ENCODE data around the gene PKNOX1.
"Not testable (repeated sequence)": the region's sequence is repeated elsewhere in the genome, so short reads cannot be mapped to it uniquely, and the experiment has no call there.

Gene PKNOX1

DNA sequence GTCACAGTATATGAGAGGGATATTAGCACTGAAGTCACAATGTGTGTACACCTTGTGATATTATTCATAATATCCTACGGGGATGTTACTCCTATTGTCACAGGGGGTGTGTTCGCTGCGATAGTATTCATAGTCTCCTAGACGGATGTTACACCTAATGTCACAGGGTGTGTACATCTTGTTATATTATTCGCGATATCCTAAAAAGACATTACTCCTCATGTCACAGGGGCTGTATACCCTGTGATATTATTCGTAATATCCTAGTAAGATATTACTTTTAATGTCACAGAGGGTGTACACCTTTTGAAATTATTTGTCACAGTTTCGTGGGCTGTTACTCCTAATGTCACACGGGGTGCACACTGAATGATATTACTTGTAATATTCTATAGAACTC is 23.2 kb upstream of the PKNOX1 start:
- not testable (repeated sequence) for DNase-seq (ENCODE audit: low spot score)

GRCh38 chr21:42956824-42957630 is 17.3 kb upstream of the PKNOX1 start:
- DNase-seq (ENCODE audit: low spot score), result no peak

DNA sequence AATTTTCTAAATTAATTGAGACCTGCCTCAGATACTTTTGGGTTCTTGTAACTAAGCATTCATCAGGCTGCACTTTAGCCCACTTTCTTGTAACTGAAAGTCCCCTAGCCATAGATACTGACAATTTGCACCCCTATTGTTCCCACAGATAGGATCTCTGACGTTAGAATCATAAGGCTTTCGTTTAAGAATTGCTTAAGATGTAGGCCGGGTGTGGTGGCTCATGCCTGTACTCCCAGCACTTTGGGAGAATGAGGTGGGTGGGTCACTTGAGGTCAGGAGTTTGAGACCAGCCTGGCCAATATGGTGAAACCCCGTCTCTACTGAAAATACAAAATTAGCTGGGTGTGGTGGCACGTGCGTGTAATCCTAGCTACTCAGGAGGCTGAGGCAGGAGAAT is 16.2 kb upstream of the PKNOX1 start:
- DNase-seq (ENCODE audit: low spot score), result not testable (repeated sequence)

DNA sequence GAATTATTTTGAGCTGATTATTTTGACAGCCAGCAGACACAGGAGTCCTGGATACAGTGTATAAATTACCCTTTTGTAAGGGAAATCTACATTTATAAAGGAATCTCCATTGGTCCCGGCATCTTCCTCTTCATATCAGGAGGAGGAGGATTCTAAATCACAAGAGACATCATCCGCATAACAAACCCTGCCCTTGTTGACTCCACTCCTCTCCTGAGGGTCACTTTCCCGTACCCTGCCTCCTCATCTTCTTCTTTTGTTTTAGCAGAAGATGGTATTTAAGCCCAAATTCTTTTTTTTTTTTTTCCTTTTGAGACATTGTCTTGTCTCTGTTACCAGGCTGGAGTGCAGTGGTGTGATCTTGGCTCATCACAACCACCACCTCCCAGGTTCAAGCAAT is 14.6 kb upstream of the PKNOX1 start:
- DNase-seq (ENCODE audit: low spot score), result no peak

GRCh38 chr21:42962380-42963007 is 11.9 kb upstream of the PKNOX1 start:
- DNase-seq (ENCODE audit: low spot score), result no peak

DNA sequence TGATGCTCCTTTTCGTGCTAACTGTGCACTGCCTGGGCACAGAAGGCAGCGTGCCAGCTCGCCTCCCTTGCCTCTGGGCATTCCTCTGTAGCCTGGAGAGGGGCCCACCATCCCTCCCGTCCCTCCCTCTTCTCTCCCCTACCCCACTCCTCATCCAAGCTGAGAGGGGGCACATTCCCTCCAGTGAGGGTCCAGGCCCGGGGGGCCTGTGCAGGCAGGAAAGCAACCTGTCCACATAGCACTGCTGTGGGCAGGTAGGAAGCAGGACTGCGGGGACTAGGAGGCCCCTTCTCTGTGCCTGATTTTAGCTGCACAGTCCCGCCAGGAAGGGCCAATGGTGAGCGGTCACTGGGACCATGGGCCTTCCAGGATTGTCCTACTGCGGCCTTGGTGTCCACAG is 10.3 kb upstream of the PKNOX1 start:
- no peak for DNase-seq (ENCODE audit: low spot score)

DNA sequence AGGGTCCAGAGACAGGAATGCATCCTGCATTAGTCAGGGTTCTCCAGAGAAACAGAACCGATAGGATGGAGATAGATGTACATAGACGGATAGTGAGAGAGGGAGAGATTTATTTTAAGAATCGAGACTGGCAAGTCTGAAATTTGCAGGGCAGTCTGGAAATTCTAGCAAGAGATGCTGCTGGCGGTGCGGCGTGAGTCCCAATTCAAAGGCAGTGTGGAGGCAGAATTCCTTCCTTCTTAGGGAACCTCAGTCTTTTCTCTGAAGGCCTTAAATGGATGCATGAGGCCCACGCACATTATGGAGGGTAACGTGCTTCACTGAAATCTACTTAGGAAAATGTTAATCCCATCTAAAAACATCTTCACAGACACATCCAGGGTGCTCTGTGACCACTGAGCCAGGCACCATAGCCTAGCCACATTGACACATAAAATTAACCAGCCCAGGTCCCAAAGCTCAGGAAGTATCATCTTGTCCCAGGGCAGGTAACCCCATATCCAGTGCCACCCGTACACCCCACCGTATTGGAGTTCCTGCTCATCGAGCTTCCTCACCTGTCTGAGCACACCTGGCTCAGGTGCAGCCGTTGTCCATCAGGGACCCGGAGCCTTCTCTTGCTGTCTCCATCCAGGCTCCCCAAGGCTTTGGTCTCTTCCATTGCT is 9.7 kb upstream of the PKNOX1 start:
- no peak for DNase-seq (ENCODE audit: low spot score)

GRCh38 chr21:42965211-42965560 is 9.2 kb upstream of the PKNOX1 start:
- DNase-seq (ENCODE audit: low spot score), result no peak

DNA sequence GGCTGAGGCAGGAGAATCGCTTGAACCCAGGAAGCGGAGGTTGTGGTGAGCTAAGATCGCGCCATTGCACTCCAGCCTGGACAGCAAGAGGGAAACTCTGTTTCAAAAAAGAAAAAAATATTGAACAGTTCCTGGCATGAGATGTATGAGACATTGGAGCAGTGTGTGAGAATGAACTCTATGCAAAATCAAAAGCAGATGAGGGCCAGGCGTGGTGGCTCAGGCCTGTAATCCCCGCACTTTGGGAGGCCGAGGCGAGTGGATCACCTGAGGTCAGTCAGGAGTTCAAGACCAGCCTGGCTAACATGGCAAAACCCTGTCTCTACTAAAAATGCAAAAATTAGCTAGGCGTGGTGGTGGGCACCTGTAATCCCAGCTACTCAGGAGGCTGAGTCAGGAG is 6.7 kb upstream of the PKNOX1 start:
- DNase-seq (ENCODE audit: low spot score), result not testable (repeated sequence)

- no peak for DNase-seq (ENCODE audit: low spot score)
Measured at GRCh38 chr21:42969193-42969600, 5.2 kb upstream of the PKNOX1 start.

GRCh38 chr21:42970946-42971653 is 3.3 kb upstream of the PKNOX1 start:
- no peak for DNase-seq (ENCODE audit: low spot score)

- DNase-seq (ENCODE audit: low spot score), result no peak
Measured at GRCh38 chr21:42971897-42972275, 2.5 kb upstream of the PKNOX1 start.

DNA sequence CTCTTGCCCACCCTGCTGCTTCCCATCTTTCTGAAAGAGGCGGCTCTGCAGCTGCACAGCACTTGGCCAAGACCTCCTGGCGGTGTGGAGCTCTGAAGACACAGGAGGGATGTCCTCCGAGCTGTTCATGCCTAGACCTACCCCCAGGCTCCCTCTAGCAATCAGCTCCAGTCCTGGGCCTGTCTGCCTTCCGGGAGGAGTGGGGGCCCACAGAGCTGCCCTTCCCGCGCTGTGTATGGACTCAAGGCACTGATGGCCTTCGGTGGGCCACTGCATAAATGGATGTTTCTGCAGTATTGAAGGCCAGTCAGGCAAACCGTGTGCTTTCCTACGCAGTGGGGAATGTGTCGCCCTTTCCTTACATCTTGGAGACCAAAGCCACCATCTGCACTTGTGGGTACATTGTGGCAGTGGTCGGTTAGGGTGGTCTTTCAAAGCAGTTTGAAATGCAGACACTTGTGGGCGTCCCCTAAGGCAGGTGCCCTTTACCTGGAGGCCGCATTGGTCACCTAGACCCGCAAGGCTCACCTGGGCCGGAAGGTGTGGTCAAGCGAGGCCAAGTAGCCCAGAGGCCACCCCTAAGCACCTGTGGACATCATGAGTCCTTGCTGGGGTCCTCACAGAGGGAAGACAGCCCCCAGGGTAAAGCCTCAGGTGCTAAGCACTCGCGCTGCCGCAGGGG is 912 bp upstream of the PKNOX1 start:
- no peak for DNase-seq (ENCODE audit: low spot score)

GRCh38 chr21:42974832-42975820 is 764 bp downstream of the PKNOX1 start:
- peak; percentile 27 for DNase-seq (ENCODE audit: low spot score)

DNA sequence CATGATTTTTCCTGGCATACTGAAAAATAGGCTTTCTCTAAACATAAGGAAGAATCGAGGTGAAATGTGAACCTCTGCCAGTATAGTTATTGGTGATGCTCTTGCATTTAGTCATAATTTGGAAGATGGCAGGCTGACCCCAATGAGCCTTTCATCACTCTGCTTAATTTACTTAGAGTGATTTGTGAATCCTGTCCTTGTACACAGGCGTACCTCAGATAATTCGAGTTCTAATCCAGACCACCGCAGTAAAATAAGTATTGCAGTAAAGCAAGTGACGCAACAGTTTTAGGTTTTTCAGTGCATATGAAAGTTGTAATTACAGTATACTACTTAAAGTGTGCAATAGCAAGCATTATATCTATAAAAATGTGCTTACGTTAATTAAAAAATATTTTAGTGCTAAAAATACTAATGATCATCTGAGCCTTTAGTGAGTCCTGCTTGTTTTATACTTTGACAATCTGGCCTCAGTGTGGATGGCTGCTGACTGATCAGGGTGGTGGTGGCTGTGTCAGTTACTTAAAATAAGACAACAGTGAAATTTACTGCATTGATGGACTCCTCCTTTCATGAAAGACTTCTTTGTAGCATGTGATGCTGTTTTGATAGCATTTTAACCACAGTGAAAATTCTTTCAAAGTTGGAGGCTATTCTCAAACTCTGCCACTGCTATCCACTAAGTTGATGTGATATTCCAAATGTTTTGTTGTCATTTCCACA is 1.7 kb downstream of the PKNOX1 start:
- DNase-seq (ENCODE audit: low spot score), result no peak

- DNase-seq (ENCODE audit: low spot score), result no peak
Measured at GRCh38 chr21:42980312-42981213, 6.2 kb downstream of the PKNOX1 start.

GRCh38 chr21:42981214-42981523 is 6.8 kb downstream of the PKNOX1 start:
- no peak for DNase-seq (ENCODE audit: low spot score)

DNA sequence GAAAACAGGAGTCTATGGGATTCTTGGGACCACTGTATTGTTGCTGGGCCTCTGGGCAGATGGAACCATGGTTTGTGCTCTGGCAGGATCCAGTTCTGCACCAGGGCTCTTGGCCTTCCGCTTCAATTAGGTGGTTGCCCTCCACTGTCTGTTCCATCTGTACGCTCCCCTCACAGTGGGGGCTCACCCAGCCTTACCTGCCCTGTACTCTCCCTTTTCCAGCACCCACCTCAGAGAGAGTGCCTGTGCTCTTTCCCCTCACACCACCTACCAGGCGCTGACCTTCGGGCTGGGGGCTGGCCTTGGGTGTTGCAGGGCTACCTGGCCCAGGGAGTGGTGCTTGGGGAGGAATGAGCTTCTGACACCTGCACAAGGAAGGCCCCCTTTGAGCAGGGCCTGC is 7.5 kb downstream of the PKNOX1 start:
- DNase-seq (ENCODE audit: low spot score), result no peak

DNA sequence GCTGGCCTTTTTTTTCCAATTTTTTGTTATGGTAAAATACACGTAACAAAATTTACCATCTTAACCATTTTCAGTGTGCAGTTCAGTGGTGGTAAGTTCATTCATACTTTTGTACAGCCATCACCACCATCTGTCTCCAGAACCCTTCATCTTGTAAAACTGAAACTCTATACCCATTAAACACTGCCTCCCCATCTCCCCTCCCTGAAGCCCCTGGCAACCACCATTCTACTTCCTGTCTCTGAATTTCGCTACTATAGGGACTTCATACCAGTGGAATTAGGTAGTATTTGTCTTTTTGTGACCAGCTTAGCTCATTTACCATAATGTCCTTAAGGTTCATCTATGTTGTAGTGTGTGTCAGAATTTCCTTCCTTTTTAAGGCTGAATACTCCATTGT is 8.7 kb downstream of the PKNOX1 start:
- no peak for DNase-seq (ENCODE audit: low spot score)

Measured in hematopoietic multipotent progenitor cell treated with erythropoietin and hydrocortisone succinate and interleukin-3 and kit ligand, for 17 days (in vitro differentiated cells).